ENCODE measurements around the gene EHBP1L1. TPM values are rescaled to one million over a fixed set of nuclear protein-coding genes. Genes with fewer than 3 reads are reported as not detected.

The EHBP1L1 gene
- polyA plus RNA-seq, 1 donor (not counting 4 experiments of a cell fraction or from before 2014, with no cell fraction given), result 10.4 TPM

GRCh38 chr11:65583589-65583988, 7.7 kb downstream of the EHBP1L1 start:
- TF ChIP-seq EZH2 (IDR thresholded peaks at IDR 0.05; ENCODE audit: low read length) (no peak), CTCF (optimal IDR thresholded peaks at IDR 0.05 in 1 of 3, IDR thresholded peaks at IDR 0.05 in 1 of 3, conservative IDR thresholded peaks at IDR 0.05 in 1 of 3; ENCODE audit: extremely low read depth in 1 of 3, insufficient read depth in 2 of 3, low read length in 3 of 3) (no peak)
- Histone ChIP-seq H3K4me2 (ENCODE audit: control insufficient read depth, extremely low read depth, insufficient read depth, low read depth, low read length) (no peak overlapping the region), H3K27me3 (ENCODE audit: control insufficient read depth, extremely low read depth, insufficient read depth, low read length) (no peaks in the 10 kb centered on the region), H3K9ac (ENCODE audit: control insufficient read depth, extremely low read depth, insufficient read depth, low read length) (no peak overlapping the region), H3K79me2 (ENCODE audit: control insufficient read depth, insufficient read depth, low read length) (no peaks in the 10 kb centered on the region), H3K9me1 (ENCODE audit: control insufficient read depth, extremely low read depth, insufficient read depth, low read length) (no peaks in the 10 kb centered on the region), H2AFZ (ENCODE audit: control insufficient read depth, low read length) (no peak overlapping the region), H4K20me1 (ENCODE audit: control insufficient read depth, extremely low read depth, insufficient read depth, low read length) (peaks cover 4% of the 10 kb centered on the region), H3K36me3 (ENCODE audit: control insufficient read depth in 2 of 2, extremely low read depth in 1 of 2, insufficient read depth in 2 of 2, low read length in 2 of 2) (peaks cover 17 to 18% of the 10 kb centered on the region in 2 experiments), H3K27ac (ENCODE audit: control insufficient read depth, insufficient read depth, low read length) (no peak overlapping the region), H3K4me1 (ENCODE audit: control insufficient read depth, extremely low read depth, insufficient read depth, low read length) (peaks cover 10% of the 10 kb centered on the region), H3K4me3 (ENCODE audit: control insufficient read depth in 2 of 3, extremely low read depth in 1 of 3, insufficient read depth in 2 of 3, low read depth in 1 of 3, low read length in 3 of 3) (no peak overlapping the region), H3K9me3 (ENCODE audit: control insufficient read depth, low read depth, low read length) (no peaks in the 10 kb centered on the region)
- dilution Hi-C loops (cut with MboI; ENCODE audit: extremely low pct_ligation_motif_present, low sequenced_read_pairs), result no loop called here
- DNase-seq (ENCODE audit: low read depth, low spot score) (no peak), FAIRE-seq (no peak)

GRCh38 chr11:65584106-65584505, 8.3 kb downstream of the EHBP1L1 start:
- no peak overlapping the region for H3K4me3 ChIP-seq (ENCODE audit: control insufficient read depth in 2 of 3, extremely low read depth in 1 of 3, insufficient read depth in 2 of 3, low read depth in 1 of 3, low read length in 3 of 3)
- H4K20me1 ChIP-seq (ENCODE audit: control insufficient read depth, extremely low read depth, insufficient read depth, low read length), result peaks cover 4% of the 10 kb centered on the region
- peaks cover 10% of the 10 kb centered on the region for H3K4me1 ChIP-seq (ENCODE audit: control insufficient read depth, extremely low read depth, insufficient read depth, low read length)
- dilution Hi-C loops (cut with MboI; ENCODE audit: extremely low pct_ligation_motif_present, low sequenced_read_pairs), result no loop called here
- no peak overlapping the region for H2AFZ ChIP-seq (ENCODE audit: control insufficient read depth, low read length)
- no peaks in the 10 kb centered on the region for H3K27me3 ChIP-seq (ENCODE audit: control insufficient read depth, extremely low read depth, insufficient read depth, low read length)
- H3K9ac ChIP-seq (ENCODE audit: control insufficient read depth, extremely low read depth, insufficient read depth, low read length), result no peak overlapping the region
- H3K36me3 ChIP-seq (ENCODE audit: control insufficient read depth in 2 of 2, extremely low read depth in 1 of 2, insufficient read depth in 2 of 2, low read length in 2 of 2), result peaks cover 16 to 18% of the 10 kb centered on the region in 2 experiments
- H3K9me3 ChIP-seq (ENCODE audit: control insufficient read depth, low read depth, low read length), result no peaks in the 10 kb centered on the region
- H3K27ac ChIP-seq (ENCODE audit: control insufficient read depth, insufficient read depth, low read length), result no peak overlapping the region
- TF ChIP-seq CTCF (optimal IDR thresholded peaks at IDR 0.05 in 1 of 3, IDR thresholded peaks at IDR 0.05 in 1 of 3, conservative IDR thresholded peaks at IDR 0.05 in 1 of 3; ENCODE audit: extremely low read depth in 1 of 3, insufficient read depth in 2 of 3, low read length in 3 of 3), result no peak
- no peak for TF ChIP-seq EZH2 (IDR thresholded peaks at IDR 0.05; ENCODE audit: low read length)
- H3K79me2 ChIP-seq (ENCODE audit: control insufficient read depth, insufficient read depth, low read length), result no peaks in the 10 kb centered on the region
- H3K4me2 ChIP-seq (ENCODE audit: control insufficient read depth, extremely low read depth, insufficient read depth, low read depth, low read length), result no peak overlapping the region
- DNase-seq (ENCODE audit: low read depth, low spot score) (no peak), FAIRE-seq (no peak)
- no peaks in the 10 kb centered on the region for H3K9me1 ChIP-seq (ENCODE audit: control insufficient read depth, extremely low read depth, insufficient read depth, low read length)
